Measurements from ENCODE around the gene GRAMD4. TPM values are rescaled to one million over a fixed set of nuclear protein-coding genes. Genes with fewer than 3 reads are reported as not detected.

Gene GRAMD4
- total RNA-seq, 2 experiments from 2014 or later, result 20.7 to 20.9 TPM

DNA sequence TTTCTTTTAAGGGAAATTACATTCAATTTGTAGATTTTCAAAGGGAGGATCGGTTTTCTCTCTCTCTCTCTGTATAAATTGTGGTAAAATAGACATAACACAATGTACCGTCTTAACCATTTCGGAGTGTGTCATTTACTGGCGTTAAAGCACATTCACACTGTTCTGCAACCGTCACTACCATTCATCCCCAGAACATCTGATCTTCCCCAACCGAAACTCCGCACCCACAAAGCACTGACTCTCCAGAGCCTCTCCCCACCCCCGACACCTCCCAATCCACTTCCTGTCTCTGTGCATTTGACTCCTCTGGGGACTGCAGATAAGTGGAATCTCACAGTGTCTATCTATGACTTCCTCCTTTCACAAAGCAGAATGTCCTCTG is 15.9 kb upstream of the GRAMD4 start:
- Mint-ChIP-seq H3K9me3 (no peaks in the 10 kb centered on the region), H3K36me3 (no peaks in the 10 kb centered on the region), H3K4me3 (peak overlapping the region; percentile 72), H3K27me3 (peaks cover 6% of the 10 kb centered on the region), H3K27ac (peak overlapping the region; percentile 92), H3K4me1 (peaks cover 10% of the 10 kb centered on the region)
- peak; percentile 76 for DNase-seq

DNA sequence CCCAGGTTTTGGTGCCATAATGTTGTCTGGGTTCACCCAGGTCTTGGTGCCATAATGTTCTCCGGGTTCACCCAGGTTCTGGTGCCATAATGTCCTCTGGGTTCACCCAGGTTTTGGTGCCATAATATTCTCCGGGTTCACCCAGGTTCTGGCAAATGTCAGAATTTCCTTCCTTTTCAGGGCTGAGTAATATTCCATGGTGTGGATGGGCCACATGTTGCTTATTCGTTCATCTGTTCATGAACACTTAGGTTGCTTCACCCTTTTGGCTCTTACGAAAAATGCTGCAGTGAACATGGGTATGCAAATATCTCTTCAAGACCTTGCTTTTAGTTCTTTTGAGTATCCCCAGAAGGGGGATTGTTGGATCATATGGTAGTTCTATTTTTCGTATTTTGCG is 15.1 kb upstream of the GRAMD4 start:
- Mint-ChIP-seq H3K9me3 (no peaks in the 10 kb centered on the region), H3K4me3 (no peak overlapping the region), H3K36me3 (no peaks in the 10 kb centered on the region), H3K27me3 (peaks cover 6% of the 10 kb centered on the region), H3K27ac (no peak overlapping the region), H3K4me1 (peaks cover 10% of the 10 kb centered on the region)
- no peak for DNase-seq

DNA sequence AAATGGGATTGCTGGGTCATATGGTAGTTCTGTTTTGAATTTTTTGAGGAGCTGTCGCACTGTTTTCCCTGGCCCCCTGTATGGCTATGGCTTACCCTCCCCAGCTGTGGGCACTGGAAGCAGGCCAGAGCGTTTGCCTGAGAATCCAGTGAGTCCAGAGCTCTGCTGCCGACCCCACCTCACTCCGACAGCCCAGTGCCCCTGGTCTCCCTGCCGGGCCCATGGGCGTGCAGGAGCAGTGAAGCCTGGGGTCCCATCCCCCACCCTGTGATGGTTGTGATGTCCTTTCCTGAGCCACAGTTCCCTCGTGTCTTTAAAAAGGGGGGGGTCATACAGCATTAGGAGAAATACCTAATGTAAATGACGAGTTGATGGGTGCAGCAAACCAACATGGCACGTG is 13.3 kb upstream of the GRAMD4 start:
- Mint-ChIP-seq H3K4me1 (peaks cover 10% of the 10 kb centered on the region), H3K9me3 (no peaks in the 10 kb centered on the region), H3K27ac (no peak overlapping the region), H3K36me3 (no peaks in the 10 kb centered on the region), H3K4me3 (no peak overlapping the region), H3K27me3 (peaks cover 6% of the 10 kb centered on the region)
- no peak for DNase-seq

DNA sequence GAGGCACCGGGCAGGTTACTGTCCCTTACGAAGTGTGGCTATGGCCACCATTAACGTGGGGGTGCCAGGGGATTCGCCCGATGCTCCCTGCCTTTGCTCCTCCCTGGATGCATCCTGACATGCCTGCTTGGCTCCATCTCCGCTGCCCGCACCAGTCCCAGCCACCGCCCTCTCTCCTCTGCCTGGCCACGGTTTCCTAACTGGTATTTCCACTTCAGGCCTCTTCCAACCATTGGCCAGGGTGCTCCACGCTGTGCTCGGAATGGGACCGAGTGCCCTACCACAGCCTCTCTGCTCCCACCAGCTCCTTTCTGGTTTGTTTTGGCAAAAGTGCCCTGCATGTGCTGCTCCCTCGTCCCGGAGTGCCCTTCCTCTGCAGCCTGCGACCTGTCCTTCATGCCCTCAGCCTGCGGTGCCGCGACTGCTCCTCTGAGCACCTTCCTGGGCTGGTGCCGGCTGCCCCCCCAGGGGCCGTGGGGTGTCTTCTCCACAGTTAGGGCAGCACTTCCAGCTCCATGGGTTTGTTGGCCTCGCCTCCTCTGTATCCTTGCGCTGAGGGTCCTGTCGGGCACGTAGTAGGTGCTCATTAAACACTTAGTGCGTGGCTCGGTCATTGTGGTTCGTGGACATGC is 12.6 kb upstream of the GRAMD4 start:
- Mint-ChIP-seq H3K9me3 (no peaks in the 10 kb centered on the region), H3K36me3 (no peaks in the 10 kb centered on the region), H3K4me3 (no peak overlapping the region), H3K27me3 (peaks cover 10% of the 10 kb centered on the region), H3K27ac (no peak overlapping the region), H3K4me1 (peaks cover 16% of the 10 kb centered on the region)
- no peak for DNase-seq

DNA sequence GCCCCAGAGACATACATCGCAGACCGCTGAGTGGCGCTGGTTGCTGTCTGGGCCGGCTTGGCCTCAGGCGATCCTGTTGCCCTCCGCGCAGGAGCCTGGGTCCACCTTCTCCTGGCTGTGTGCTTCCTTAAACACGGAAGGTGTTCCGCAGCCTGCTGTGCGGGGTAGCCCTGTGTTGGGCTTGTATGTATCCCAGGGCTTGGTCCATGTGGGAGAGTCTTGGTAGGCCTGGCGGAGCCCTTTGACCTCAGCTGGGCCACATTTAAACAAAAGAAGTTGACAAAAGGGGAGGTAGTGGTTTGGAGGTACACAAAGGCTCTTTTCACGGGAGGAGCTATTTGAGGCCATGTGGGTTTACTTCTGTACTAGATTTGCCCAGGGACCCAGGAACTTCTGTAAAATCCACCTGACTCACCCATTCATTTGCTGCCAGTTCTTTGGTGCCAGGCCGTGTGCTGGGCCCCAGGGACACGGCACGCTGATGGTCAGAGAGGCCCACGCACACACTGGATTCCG is 11.0 kb upstream of the GRAMD4 start:
- no peaks in the 10 kb centered on the region for H3K9me3 Mint-ChIP-seq
- DNase-seq, result no peak
- no peak overlapping the region for H3K4me3 Mint-ChIP-seq
- H3K4me1 Mint-ChIP-seq, result peaks cover 25% of the 10 kb centered on the region
- peaks cover 4% of the 10 kb centered on the region for H3K27me3 Mint-ChIP-seq
- no peak overlapping the region for H3K27ac Mint-ChIP-seq
- no peaks in the 10 kb centered on the region for H3K36me3 Mint-ChIP-seq

DNA sequence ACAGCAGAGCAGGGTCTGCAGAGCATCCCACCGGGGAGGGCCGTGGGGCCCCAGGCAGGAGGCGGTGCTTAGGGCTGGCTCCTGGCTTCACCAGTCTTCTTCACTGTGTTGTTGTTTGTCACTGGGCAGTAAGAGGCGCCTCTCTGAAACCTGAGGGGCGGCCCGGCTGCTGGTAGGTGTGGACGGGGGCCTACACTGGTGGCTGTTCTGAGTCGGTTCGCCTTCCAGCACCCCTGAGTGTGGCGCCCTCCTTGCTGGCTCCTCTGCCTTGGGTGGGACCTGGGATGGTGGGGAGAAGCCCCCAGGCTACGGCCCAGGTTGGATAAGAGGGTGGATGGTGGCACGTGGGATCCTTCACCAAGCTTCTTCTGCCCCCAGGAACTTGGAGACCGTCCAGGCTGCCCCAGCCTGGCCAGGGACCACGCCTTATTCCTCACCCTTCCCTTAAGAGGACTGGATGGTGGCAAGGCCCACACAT is 10.4 kb upstream of the GRAMD4 start:
- H3K27me3 Mint-ChIP-seq, result peaks cover 4% of the 10 kb centered on the region
- H3K9me3 Mint-ChIP-seq, result no peaks in the 10 kb centered on the region
- no peaks in the 10 kb centered on the region for H3K36me3 Mint-ChIP-seq

DNA sequence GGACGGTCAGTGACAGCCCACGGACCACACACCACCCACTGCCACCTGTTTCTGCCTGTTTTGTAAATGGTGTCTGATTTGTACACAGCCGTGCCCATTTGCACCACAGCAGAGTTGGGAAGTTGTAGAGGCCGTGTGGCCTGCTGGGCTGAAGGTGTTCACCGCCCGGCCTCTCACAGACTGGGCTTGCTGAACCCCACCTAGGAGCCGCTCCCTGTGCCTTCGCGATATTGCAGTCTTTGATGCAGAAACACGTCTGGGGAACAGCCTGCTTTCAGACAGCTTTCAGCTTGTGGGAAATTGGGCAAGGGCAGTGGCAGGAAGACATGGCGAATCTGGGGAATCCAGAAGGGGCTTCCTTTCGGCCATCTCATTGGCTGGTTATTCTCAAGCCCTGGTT is 9.8 kb upstream of the GRAMD4 start:
- Mint-ChIP-seq H3K36me3 (no peaks in the 10 kb centered on the region), H3K4me1 (peaks cover 26% of the 10 kb centered on the region), H3K9me3 (no peaks in the 10 kb centered on the region), H3K27ac (no peak overlapping the region), H3K27me3 (peaks cover 4% of the 10 kb centered on the region), H3K4me3 (no peak overlapping the region)
- no peak for DNase-seq

More for the DNA sequence above, 10.4 kb upstream of the GRAMD4 start:
- Mint-ChIP-seq H3K27ac (no peak overlapping the region), H3K4me1 (peaks cover 26% of the 10 kb centered on the region), H3K4me3 (no peak overlapping the region)
- DNase-seq, result no peak

DNA sequence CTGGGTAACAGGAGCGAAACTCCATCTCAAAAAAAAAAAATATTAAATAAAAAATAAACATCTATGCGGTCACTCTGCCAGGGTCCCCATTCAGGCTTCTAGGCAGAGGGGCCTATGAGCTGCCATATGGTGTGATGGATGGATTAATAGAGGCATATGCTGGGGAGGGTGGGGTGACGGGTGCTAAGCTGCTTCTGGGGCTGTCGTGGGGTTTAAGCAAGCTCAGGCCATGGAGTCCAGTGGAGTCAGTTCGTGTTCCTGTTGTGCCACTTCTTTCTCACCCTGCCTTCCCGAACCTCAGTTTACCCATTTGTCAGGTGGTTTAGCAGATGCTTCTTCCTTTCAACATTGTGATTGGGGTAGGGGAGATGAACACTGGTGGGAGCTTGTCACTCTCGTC is 9.0 kb upstream of the GRAMD4 start:
- H3K4me1 Mint-ChIP-seq, result peaks cover 26% of the 10 kb centered on the region
- DNase-seq, result no peak
- no peak overlapping the region for H3K4me3 Mint-ChIP-seq
- no peak overlapping the region for H3K27ac Mint-ChIP-seq
- peaks cover 4% of the 10 kb centered on the region for H3K27me3 Mint-ChIP-seq
- no peaks in the 10 kb centered on the region for H3K9me3 Mint-ChIP-seq
- no peaks in the 10 kb centered on the region for H3K36me3 Mint-ChIP-seq

DNA sequence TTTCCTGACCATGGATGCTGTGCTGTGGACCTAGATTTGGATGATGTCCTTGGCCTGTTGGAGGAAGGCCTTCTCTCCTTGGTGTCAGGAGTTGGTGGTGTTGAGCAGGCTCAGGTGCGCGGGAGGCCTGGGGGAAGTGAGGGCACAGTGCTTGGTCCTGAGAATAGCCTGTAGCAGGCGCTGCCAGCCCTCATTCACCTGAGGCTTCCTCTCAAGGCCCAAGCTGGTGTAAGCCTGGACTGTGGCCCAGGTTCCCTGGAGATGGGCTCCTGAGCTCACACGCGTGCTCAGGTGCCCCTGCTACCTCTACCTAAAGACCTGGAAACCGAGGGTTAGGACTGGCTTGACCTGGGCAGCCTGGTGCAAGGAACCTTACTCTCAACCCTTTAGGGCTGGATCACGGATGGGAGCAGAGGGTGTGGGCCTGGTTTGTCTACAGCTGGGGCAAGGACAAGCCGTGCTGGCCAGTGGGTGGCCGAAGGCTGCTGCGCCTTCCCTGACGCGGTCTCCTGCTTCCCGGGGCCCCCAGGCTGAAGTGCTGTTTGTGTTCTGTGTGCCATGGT is 7.8 kb upstream of the GRAMD4 start:
- peaks cover 4% of the 10 kb centered on the region for H3K27me3 Mint-ChIP-seq
- H3K4me1 Mint-ChIP-seq, result peaks cover 26% of the 10 kb centered on the region
- DNase-seq, result no peak
- no peaks in the 10 kb centered on the region for H3K36me3 Mint-ChIP-seq
- H3K4me3 Mint-ChIP-seq, result peak overlapping the region; percentile 2
- H3K27ac Mint-ChIP-seq, result peak overlapping the region; percentile 90
- no peaks in the 10 kb centered on the region for H3K9me3 Mint-ChIP-seq

DNA sequence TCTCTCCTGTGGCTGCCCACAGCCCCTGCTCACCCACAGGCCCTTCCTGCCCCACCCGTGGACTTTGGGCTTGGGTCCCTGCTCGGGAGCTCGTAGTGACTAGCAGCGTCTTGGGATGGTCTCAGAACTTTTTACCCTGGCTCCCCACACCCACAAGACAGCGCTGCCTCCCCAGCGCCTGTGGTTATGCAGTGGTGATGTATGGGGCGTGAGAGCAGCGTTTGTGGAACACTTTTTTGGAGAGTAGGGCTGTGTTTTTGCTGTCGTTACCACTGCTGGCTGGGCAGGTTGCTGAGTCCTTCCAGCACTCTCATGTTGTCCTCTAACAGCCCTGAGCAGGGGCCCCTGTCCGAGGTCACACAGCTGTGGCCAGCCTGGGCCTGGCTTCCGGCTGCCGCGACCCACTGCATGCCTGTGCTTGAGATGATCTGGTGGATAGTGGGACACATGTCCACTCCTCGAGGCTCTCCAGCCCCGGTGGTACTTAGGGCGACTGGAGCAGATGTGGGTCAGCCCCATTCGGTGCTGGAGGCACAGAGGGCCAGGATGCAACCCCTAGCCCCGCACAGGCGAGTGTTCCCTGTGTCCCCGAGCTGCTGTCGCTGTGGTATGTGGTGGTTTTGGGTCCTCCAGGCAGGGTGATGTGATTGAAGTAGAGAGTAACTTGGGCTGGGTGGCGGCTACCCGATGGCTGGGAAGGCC is 7.1 kb upstream of the GRAMD4 start:
- H3K4me1 Mint-ChIP-seq, result peaks cover 26% of the 10 kb centered on the region

DNA sequence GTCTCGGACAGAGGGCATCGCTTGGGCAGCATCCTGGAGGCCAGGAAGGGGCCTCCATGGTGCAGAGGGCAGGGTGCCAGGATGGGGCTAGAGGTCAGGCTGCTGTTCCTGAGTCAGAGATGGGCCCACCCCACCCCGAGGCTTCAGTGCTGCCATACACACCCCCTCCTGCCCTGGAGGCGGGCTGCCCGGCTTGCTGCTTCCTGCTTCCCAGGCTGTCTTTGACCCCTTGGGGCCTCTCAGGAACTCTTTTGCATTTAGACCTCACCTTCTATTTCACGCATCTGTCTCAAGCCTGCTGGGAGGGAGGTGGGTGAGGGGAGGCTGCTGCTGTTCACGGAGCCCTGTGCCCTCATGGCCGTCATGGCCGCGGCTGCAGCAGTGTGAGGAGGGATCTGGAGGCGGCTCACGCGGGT is 6.6 kb upstream of the GRAMD4 start:
- peak; percentile 29 for DNase-seq

More for the DNA sequence above, 7.1 kb upstream of the GRAMD4 start:
- H3K4me3 Mint-ChIP-seq, result peak overlapping the region; percentile 85
- H3K27me3 Mint-ChIP-seq, result peaks cover 4% of the 10 kb centered on the region
- peak overlapping the region; percentile 90 for H3K27ac Mint-ChIP-seq
- H3K9me3 Mint-ChIP-seq, result no peaks in the 10 kb centered on the region
- peak; percentile 48 for DNase-seq
- H3K36me3 Mint-ChIP-seq, result no peaks in the 10 kb centered on the region

DNA sequence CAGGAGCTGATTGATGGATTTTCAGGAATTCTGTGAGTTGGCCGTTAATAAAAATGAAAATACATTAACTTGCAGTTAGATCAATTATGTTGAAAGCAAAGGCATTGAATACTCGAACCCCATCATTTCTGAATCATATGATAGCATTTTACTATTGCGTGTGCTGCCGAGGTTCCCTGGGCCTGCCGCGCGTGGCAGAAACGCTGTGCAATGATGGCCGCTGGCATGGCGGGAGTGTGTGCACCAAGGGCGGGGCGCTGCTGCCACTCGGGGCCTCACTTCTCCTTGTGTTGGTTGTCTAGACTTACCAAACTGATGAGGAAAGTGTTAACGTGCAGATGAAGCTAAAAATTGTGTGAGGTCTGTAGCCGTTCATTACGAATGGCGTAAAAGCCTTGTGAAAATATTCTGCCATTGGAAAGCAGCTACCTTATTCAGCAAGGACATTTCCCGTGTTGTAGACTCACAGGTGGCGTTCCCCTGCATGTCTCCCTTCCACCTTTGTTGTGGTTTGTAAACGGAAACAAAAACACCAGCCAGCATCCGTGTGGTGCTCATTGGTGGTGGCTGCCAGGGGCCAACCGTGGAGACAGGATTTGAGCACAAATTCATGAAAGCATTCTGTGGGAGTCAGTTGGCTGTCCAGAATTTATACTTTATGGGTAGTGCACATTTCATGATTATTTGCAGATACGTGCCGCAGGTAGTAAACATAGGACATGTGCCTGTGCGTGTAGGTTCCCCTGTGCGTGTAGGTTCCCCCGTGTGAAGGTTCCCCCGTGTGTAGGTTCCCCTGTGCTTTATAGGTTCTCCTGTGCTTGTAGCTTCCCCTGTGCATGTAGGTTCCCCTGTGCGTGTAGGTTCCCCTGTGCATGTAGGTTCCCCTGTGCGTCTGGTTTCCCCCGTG is 5.9 kb upstream of the GRAMD4 start:
- H3K27me3 Mint-ChIP-seq, result peaks cover 4% of the 10 kb centered on the region
- H3K4me1 Mint-ChIP-seq, result peaks cover 27% of the 10 kb centered on the region
- peak overlapping the region; percentile 85 for H3K4me3 Mint-ChIP-seq
- DNase-seq, result peak; percentile 76
- H3K27ac Mint-ChIP-seq, result peak overlapping the region; percentile 90
- H3K36me3 Mint-ChIP-seq, result no peaks in the 10 kb centered on the region
- no peaks in the 10 kb centered on the region for H3K9me3 Mint-ChIP-seq

More for the DNA sequence above, 6.6 kb upstream of the GRAMD4 start:
- Mint-ChIP-seq H3K27ac (peak overlapping the region; percentile 90), H3K4me3 (peak overlapping the region; percentile 85), H3K36me3 (no peaks in the 10 kb centered on the region), H3K4me1 (peaks cover 26% of the 10 kb centered on the region), H3K9me3 (no peaks in the 10 kb centered on the region), H3K27me3 (peaks cover 4% of the 10 kb centered on the region)

DNA sequence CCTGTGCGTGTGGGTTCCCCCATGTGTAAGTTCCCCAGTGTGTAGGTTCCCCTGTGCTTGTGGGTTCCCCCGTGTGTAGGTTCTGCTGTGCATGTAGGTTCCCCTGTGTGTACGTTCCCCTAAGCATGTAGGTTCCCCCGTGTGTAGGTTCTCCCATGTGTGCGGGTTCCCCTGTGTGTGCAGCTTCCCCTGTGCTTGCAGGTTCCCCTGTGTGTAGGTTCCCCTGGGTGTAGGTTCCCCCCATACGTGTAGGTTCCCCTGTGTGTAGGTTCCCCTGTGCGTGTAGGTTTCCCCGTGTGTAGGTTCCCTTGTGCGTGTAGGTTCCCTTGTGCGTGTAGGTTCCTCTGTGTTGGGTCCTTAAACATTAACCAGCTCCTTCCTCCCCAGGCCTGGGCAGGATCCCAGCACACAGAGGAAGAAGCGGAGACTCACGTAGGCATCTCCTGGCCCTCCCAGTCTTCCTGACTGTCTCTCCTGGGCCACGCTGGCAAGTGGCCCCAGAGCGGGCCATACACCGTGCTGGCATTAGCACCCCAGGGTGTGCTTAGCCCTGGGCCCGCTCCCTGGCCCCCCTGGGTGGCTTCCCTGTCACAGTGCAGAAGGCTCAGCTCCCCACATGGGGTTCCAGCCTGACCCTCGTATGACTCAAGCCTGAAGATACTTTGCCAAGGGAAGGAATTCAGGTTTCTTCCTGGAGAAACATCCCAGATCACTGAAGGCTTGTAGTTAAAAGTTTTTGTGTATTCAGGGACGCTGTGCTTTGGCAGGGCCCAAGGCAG is 2.8 kb upstream of the GRAMD4 start:
- Mint-ChIP-seq H3K4me3 (no peak overlapping the region), H3K4me1 (peaks cover 25% of the 10 kb centered on the region), H3K27ac (no peak overlapping the region), H3K9me3 (no peaks in the 10 kb centered on the region), H3K27me3 (no peaks in the 10 kb centered on the region), H3K36me3 (no peaks in the 10 kb centered on the region)
- DNase-seq, result no peak

DNA sequence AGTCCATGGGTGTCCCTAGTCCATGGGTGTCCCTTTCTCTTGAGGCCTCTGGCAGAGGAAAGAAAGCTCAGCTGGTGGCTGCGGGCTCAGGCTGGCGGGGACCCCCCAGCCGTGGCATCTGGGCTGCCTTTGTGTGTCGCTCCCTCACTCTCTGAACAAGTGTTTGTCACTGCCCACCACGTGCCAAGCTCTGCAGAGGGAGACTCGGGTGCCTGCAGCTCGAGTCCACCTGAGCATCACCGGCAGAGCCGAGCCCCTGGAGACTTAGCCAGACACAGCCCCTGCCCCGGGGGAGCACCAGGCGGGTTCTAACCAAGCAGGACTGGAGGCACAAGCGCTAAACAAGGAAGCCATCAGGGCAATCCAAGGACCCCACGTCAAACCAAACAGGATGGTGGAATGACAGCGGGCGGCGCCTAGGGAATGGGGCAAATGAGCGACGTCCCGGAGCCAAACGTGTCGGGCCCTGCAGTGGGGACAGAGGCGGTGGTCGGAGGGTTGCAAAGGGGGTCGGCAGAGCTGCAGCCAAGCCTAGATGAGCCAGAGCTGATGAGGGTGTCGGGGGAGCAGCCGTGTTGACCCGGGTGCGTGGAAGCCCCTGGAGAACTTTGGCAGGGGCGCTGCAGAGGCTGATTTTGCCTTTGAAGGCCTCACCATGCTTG is 2.1 kb upstream of the GRAMD4 start:
- no peak for DNase-seq
- Mint-ChIP-seq H3K4me1 (peaks cover 18% of the 10 kb centered on the region), H3K27me3 (no peaks in the 10 kb centered on the region), H3K36me3 (no peaks in the 10 kb centered on the region), H3K27ac (no peak overlapping the region), H3K9me3 (no peaks in the 10 kb centered on the region), H3K4me3 (no peak overlapping the region)
